ENCODE data around the gene MT2A.

MT2A gene

DNA sequence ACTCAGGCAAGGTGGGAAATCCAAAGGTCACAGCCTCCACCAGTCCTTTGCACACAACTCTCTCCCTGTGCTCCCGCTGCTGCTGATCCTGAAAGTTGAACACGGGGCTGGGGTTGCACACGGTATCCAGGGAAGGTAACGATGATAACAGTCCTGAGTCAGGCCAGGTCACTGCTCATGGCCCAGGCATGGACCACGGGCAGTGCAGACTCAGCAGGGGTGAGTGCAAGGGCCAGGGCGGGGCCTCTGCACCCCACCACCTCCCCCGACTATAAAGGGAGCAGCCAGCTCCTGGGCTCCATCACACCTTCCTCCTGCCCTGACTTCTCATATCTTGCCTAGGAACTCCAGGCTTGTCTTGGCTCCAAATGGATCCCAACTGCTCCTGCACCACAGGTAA, 43.2 kb downstream of the MT2A start, which contains the start of gene MT1B:
MT1B (plus strand) TSS at position 301 of the 400 bp plus-strand sequence; CDS start at position 369, 68 bp downstream.
- in situ Hi-C loops (cut with HindIII; ENCODE audit: low sequenced_read_pairs) = no loop called here
- TF ChIP-seq, protein P1, sequence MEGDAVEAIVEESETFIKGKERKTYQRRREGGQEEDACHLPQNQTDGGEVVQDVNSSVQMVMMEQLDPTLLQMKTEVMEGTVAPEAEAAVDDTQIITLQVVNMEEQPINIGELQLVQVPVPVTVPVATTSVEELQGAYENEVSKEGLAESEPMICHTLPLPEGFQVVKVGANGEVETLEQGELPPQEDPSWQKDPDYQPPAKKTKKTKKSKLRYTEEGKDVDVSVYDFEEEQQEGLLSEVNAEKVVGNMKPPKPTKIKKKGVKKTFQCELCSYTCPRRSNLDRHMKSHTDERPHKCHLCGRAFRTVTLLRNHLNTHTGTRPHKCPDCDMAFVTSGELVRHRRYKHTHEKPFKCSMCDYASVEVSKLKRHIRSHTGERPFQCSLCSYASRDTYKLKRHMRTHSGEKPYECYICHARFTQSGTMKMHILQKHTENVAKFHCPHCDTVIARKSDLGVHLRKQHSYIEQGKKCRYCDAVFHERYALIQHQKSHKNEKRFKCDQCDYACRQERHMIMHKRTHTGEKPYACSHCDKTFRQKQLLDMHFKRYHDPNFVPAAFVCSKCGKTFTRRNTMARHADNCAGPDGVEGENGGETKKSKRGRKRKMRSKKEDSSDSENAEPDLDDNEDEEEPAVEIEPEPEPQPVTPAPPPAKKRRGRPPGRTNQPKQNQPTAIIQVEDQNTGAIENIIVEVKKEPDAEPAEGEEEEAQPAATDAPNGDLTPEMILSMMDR (IDR thresholded peaks at IDR 0.05; ENCODE audit: low read depth, low read length) = no peak
- H3K4me3 ChIP-seq (ENCODE audit: low read depth, low read length) = no peak within 1 kb of the TSS
- no peak for DNase-seq (ENCODE audit: low read depth, low spot score)

DNA sequence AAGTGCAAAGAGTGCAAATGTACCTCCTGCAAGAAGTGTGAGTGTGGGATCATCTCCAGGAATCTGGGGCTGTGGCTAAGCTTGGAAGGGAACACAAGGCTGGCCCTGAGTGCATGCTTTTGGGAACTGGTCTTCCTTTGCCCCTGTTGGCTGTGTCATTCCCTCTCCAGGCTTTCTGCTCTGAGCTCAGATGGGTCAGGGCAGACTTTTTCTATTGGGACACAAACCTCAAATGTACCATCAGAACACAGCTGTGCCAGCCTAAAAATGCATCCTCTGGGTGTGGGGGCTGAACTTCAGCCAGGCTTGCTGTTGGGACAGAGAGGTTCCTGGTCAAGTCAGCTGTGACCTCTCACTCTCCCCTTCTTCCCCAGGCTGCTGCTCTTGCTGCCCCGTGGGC, 44.2 kb downstream of the MT2A start:
- DNase-seq (ENCODE audit: low read depth, low spot score) = no peak
- TF ChIP-seq, protein P1 (IDR thresholded peaks at IDR 0.05; ENCODE audit: low read depth, low read length) = no peak
- H3K4me3 ChIP-seq (ENCODE audit: low read depth, low read length) = no peak overlapping the region
- in situ Hi-C loops (cut with HindIII; ENCODE audit: low sequenced_read_pairs) = no loop called here

DNA sequence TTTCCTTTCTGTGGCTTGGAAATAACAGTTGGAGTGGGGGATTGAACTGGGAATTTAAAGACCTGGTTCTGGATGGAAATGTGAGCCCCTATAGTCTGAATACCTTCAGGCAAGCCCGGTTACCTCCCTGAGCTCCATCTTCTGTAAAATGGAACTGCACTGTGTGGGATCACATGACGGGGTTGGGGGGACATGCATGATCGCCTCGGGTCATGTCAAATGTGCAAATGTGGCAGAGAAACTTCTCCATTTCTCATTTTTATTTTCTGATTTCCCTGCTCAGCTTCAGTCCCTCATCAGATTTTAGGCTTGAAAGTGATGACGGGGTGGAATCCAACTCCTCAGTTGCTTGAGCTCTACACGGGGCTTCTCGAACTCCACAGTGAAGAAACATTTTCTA, 44.8 kb downstream of the MT2A start:
- in situ Hi-C loops (cut with HindIII; ENCODE audit: low sequenced_read_pairs) = no loop called here
- TF ChIP-seq, protein P1 (IDR thresholded peaks at IDR 0.05; ENCODE audit: low read depth, low read length) = no peak
- no peak overlapping the region for H3K4me3 ChIP-seq (ENCODE audit: low read depth, low read length)
- no peak for DNase-seq (ENCODE audit: low read depth, low spot score)

DNA sequence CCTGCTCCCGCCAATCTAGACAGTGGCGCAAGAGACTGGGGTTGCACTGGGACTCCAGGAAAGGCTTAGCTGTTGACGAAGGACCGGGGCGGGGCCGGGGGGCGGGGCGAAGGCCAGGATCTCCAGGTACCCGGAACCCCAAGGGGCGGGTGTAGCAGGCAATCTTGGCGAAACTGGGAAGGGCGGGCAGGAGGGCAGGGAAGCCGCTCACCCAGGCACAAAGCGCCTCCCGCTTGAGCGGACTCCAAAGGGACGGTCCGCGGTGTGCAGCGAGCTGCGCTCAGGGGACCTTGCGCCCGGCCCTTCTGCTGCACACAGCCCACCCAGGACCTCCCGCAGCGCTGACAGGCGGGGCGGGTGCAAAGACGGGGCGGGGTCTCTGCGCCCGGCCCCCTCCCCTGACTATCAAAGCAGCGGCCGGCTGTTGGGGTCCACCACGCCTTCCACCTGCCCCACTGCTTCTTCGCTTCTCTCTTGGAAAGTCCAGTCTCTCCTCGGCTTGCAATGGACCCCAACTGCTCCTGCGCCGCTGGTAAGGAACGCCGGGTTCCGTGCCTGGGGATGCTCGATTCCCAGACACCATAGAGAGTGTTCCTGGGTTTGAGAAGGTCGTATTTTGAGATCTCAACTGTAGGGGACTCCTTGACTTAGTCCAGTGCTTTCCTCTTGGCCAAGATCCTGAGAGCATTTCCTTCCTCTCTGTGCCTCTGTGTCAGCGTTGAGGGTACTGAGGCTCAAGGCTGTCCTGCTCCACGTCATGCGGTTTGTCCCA, 49.4 kb downstream of the MT2A start, which contains the start of gene MT1F:
MT1F (plus strand) TSS at position 405 of the 772 bp plus-strand sequence; CDS start at position 505, 100 bp downstream.
- TF ChIP-seq, protein P1 (IDR thresholded peaks at IDR 0.05; ENCODE audit: low read depth, low read length) = no peak
- in situ Hi-C loops (cut with HindIII; ENCODE audit: low sequenced_read_pairs) = no loop called here
- DNase-seq (ENCODE audit: low read depth, low spot score) = no peak
- peak within 1 kb of the TSS; percentile 43 for H3K4me3 ChIP-seq (ENCODE audit: low read depth, low read length)

DNA sequence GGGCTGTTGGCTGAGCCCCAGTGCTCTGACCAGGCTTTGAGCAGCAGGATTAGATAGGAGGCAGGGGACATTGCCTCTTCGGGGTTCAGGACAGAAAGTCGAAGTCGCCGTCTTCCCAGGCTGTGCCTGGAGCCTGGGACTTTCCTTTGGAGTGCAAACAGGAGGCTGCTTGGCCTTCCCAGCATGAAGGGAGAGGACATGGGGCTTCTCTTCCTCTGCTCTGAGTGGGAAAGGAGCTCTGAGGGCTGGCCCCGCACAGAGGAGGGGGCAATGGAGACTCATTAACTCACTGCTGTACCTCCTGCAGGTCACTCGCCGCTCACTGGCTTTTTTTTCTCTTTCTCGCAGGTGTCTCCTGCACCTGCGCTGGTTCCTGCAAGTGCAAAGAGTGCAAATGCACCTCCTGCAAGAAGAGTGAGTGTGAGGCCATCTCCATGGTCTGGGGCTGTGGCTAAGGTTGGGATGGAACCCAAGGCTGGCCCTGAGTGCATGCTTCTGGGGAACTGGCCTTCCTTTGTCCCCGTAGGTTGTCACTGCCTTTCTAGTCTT, 50.0 kb downstream of the MT2A start:
- peak overlapping the region; percentile 43 for H3K4me3 ChIP-seq (ENCODE audit: low read depth, low read length)
- TF ChIP-seq, protein P1 (IDR thresholded peaks at IDR 0.05; ENCODE audit: low read depth, low read length) = no peak
- no peak for DNase-seq (ENCODE audit: low read depth, low spot score)
- in situ Hi-C loops (cut with HindIII; ENCODE audit: low sequenced_read_pairs) = no loop called here
